ENCODE measurements around the gene ADD2. TPM values are rescaled to one million over a fixed set of nuclear protein-coding genes. Genes with fewer than 3 reads are reported as not detected.
"Not testable (repeated sequence)": the region's sequence is repeated elsewhere in the genome, so short reads cannot be mapped to it uniquely, and the experiment has no call there.

ADD2 gene
- total and polyA plus RNA-seq, 7 experiments from 2014 or later, result 1.8 to 18.8 (median 7.3) TPM

- POLR2A ChIA-PET, result interaction anchor here (0.6 to 2.6 kb wide), 7 partner anchors 12 to 354 kb away, joined by 3 to 8 read pairs (median 4); partner anchors contain the start of genes ADD2 and FAM136A
Measured at GRCh38 chr2:70656421-70657010, 111.5 kb downstream of the ADD2 start.

GRCh38 chr2:70655786-70656185 is 112.2 kb downstream of the ADD2 start:
- POLR2A ChIA-PET, result interaction anchor here (0.7 to 2.6 kb wide), 7 partner anchors 12 to 354 kb away, joined by 3 to 8 read pairs (median 4); partner anchors contain the start of genes ADD2 and FAM136A
- Mint-ChIP-seq H3K27me3 (peaks cover 0 to 32% (median 22%) of the 10 kb centered on the region in 5 donors), H3K27ac (peak overlapping the region in 8 of 9 donors; percentile 29 to 92 (median 87)), H3K4me3 (peak overlapping the region in 7 of 10 donors; percentile 12 to 73 (median 46)), H3K36me3 (peaks cover 0 to 9% (median 3%) of the 10 kb centered on the region in 5 donors), H3K4me1 (peaks cover 11 to 50% (median 37%) of the 10 kb centered on the region in 7 donors), H3K9me3 (peaks cover 0 to 10% (median 5%) of the 10 kb centered on the region in 11 donors)
- intact Hi-C loops (cut with micrococcal nuclease), result loop anchor here (1.0 to 10.0 kb wide), 11 partner anchors 9 to 293 kb away; partner anchors contain the start of gene ADD2 (in 2 of the 2)
- Histone ChIP-seq H3K4me1 (ENCODE audit: control insufficient read depth in 2 of 2, insufficient read depth in 2 of 2, low read length in 2 of 2) (peaks cover 0 to 29% of the 10 kb centered on the region in 2 donors), H3K27ac (ENCODE audit: low read depth, low read length) (peak overlapping the region; percentile 63), H3K27me3 (ENCODE audit: control insufficient read depth in 2 of 2, insufficient read depth in 2 of 2, low read length in 2 of 2) (no peaks in the 10 kb centered on the region), H3K36me3 (ENCODE audit: control insufficient read depth in 2 of 3, insufficient read depth in 3 of 3, low read length in 3 of 3) (no peaks in the 10 kb centered on the region), H3K4me3 (ENCODE audit: low read length) (no peak overlapping the region), H3K9me3 (ENCODE audit: control insufficient read depth in 2 of 3, low read length in 3 of 3) (no peaks in the 10 kb centered on the region)
- CTCF ChIA-PET, result interaction anchor here (0.5 to 4.3 kb wide), 23 partner anchors 8 to 352 kb away, joined by 3 to 45 read pairs (median 6); partner anchors contain the start of genes ADD2, FAM136A and FIGLA
- ATAC-seq (no peak), DNase-seq (peak in 1 of 9 donors; percentile 4)

More at GRCh38 chr2:70656421-70657010, 111.5 kb downstream of the ADD2 start:
- H3K4me1 ChIP-seq (ENCODE audit: control insufficient read depth in 2 of 2, insufficient read depth in 2 of 2, low read length in 2 of 2), result peaks cover 0 to 29% of the 10 kb centered on the region in 2 donors
- H3K36me3 ChIP-seq (ENCODE audit: control insufficient read depth in 2 of 3, insufficient read depth in 3 of 3, low read length in 3 of 3), result no peaks in the 10 kb centered on the region
- ATAC-seq, result peak; percentile 86
- intact Hi-C loops (cut with micrococcal nuclease), result loop anchor here (1.0 to 10.0 kb wide), 5 partner anchors 8 to 288 kb away; partner anchors contain the start of gene ADD2 (in 1 of the 2)
- Mint-ChIP-seq H3K9me3 (peaks cover 0 to 6% (median 5%) of the 10 kb centered on the region in 11 donors), H3K4me3 (peak overlapping the region in 9 of 10 donors; percentile 12 to 73 (median 59)), H3K27me3 (peaks cover 0 to 26% (median 22%) of the 10 kb centered on the region in 5 donors), H3K4me1 (peaks cover 11 to 52% (median 37%) of the 10 kb centered on the region in 7 donors), H3K36me3 (peaks cover 0 to 11% (median 5%) of the 10 kb centered on the region in 5 donors), H3K27ac (peak overlapping the region in 8 of 9 donors; percentile 64 to 96 (median 88))
- H3K27me3 ChIP-seq (ENCODE audit: control insufficient read depth in 2 of 2, insufficient read depth in 2 of 2, low read length in 2 of 2), result no peaks in the 10 kb centered on the region
- peak in 7 of 9 donors; percentile 67 to 84 (median 80) for DNase-seq
- H3K27ac ChIP-seq (ENCODE audit: low read depth, low read length), result peak overlapping the region; percentile 63
- H3K4me3 ChIP-seq (ENCODE audit: low read length), result no peak overlapping the region
- H3K9me3 ChIP-seq (ENCODE audit: control insufficient read depth in 2 of 3, low read length in 3 of 3), result no peaks in the 10 kb centered on the region
- CTCF ChIA-PET, result interaction anchor here (0.6 to 4.3 kb wide), 22 partner anchors 9 to 353 kb away, joined by 3 to 45 read pairs (median 6); partner anchors contain the start of genes ADD2, FAM136A and FIGLA

DNA sequence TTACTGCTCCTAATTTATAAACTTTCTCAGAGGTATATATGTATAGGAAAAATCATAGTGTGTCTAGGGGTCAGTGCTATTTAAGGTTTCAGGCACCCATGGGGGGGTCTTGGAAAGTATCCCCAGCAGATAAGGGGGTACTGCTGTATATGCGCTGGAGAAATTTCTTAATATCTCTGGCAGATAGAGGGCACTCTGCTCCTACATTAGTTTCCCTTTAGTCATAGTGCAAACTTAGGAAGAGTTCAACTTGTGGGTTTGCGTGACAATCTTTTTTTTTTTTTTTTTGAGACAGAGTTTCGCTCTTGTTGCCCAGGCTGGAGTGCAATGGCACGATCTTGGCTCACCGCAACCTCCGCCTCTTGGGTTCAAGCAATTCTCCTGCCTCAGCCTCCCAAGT is 112.8 kb downstream of the ADD2 start:
- peaks cover 0 to 36% (median 22%) of the 10 kb centered on the region in 5 donors for H3K27me3 Mint-ChIP-seq
- POLR2A ChIA-PET, result interaction anchor here (0.7 kb wide), 1 partner anchor 49 kb away, joined by 3 read pairs; no protein-coding TSS in a partner anchor
- peaks cover 0 to 29% of the 10 kb centered on the region in 2 donors for H3K4me1 ChIP-seq (ENCODE audit: control insufficient read depth in 2 of 2, insufficient read depth in 2 of 2, low read length in 2 of 2)
- H3K4me1 Mint-ChIP-seq, result peaks cover 11 to 46% (median 37%) of the 10 kb centered on the region in 7 donors
- H3K27me3 ChIP-seq (ENCODE audit: control insufficient read depth in 2 of 2, insufficient read depth in 2 of 2, low read length in 2 of 2); H3K36me3 ChIP-seq (ENCODE audit: control insufficient read depth in 2 of 3, insufficient read depth in 3 of 3, low read length in 3 of 3); H3K9me3 ChIP-seq (ENCODE audit: control insufficient read depth in 2 of 3, low read length in 3 of 3); H3K4me3 ChIP-seq (ENCODE audit: low read length); H3K27ac ChIP-seq (ENCODE audit: low read depth, low read length); H3K36me3 Mint-ChIP-seq: not testable (repeated sequence)
- DNase-seq (peak in 7 of 9 donors; percentile 30 to 62 (median 47)), ATAC-seq (peak; percentile 69)
- intact Hi-C loops (cut with micrococcal nuclease), result loop anchor here (1.0 to 10.0 kb wide), 9 partner anchors 47 to 293 kb away; partner anchors contain the start of gene ADD2 (in 2 of the 2)
- CTCF ChIA-PET, result interaction anchor here (0.7 to 4.3 kb wide), 15 partner anchors 8 to 352 kb away, joined by 3 to 45 read pairs (median 9); partner anchors contain the start of genes ADD2, FAM136A and FIGLA
- peak overlapping the region in 8 of 10 donors; percentile 28 to 73 (median 52) for H3K4me3 Mint-ChIP-seq
- H3K9me3 Mint-ChIP-seq, result peaks cover 0 to 10% (median 0%) of the 10 kb centered on the region in 11 donors
- H3K27ac Mint-ChIP-seq, result peak overlapping the region in 8 of 9 donors; percentile 29 to 92 (median 86)

DNA sequence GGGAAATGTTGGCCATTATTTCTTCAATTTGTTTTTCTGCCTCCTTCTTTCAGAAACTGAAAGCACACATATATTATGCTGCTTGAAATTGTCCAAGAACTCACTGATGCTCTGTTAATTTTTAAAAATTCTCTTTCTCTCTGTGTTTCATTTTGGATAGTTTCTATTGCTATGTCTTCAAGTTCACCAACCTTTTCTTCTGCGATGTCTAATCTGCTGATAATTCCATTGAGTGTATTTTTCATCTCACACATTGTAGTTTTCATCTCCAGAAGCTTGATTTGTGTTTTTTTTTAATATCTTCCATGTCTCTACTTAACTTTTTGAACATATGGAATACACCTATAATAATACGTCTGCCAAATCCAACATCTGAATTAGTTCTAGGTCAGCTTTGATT is 116.3 kb downstream of the ADD2 start:
- Histone ChIP-seq H3K4me1 (ENCODE audit: control insufficient read depth in 2 of 2, insufficient read depth in 2 of 2, low read length in 2 of 2) (peaks cover 0 to 15% of the 10 kb centered on the region in 2 donors), H3K4me3 (ENCODE audit: low read length) (no peak overlapping the region), H3K27ac (ENCODE audit: low read depth, low read length) (no peak overlapping the region), H3K9me3 (ENCODE audit: control insufficient read depth in 2 of 3, low read length in 3 of 3) (no peaks in the 10 kb centered on the region), H3K27me3 (ENCODE audit: control insufficient read depth in 2 of 2, insufficient read depth in 2 of 2, low read length in 2 of 2) (no peaks in the 10 kb centered on the region), H3K36me3 (ENCODE audit: control insufficient read depth in 2 of 3, insufficient read depth in 3 of 3, low read length in 3 of 3) (no peaks in the 10 kb centered on the region)
- H3K9me3 Mint-ChIP-seq, result peaks cover 0 to 10% (median 0%) of the 10 kb centered on the region in 11 donors
- peaks cover 7 to 20% (median 19%) of the 10 kb centered on the region in 7 donors for H3K4me1 Mint-ChIP-seq
- no peak for ATAC-seq
- peaks cover 0 to 6% (median 0%) of the 10 kb centered on the region in 5 donors for H3K36me3 Mint-ChIP-seq
- intact Hi-C loops (cut with micrococcal nuclease), result loop anchor here in 1 of 2 donors (10.0 kb wide), 1 partner anchor 293 kb away; no protein-coding TSS in a partner anchor
- ChIA-PET CTCF (interaction anchor here (0.8 to 2.2 kb wide), 6 partner anchors 9 to 348 kb away, joined by 3 to 11 read pairs (median 5); partner anchors contain the start of gene ADD2), POLR2A (interaction anchor here (0.6 kb wide), 1 partner anchor 11 kb away, joined by 3 read pairs; no protein-coding TSS in a partner anchor)
- H3K27ac Mint-ChIP-seq, result no peak overlapping the region
- H3K4me3 Mint-ChIP-seq, result no peak overlapping the region
- no peak for DNase-seq
- H3K27me3 Mint-ChIP-seq, result peaks cover 0 to 41% (median 22%) of the 10 kb centered on the region in 5 donors

- peaks cover 0 to 41% (median 22%) of the 10 kb centered on the region in 5 donors for H3K27me3 Mint-ChIP-seq
- DNase-seq (no peak), ATAC-seq (no peak)
- no peaks in the 10 kb centered on the region for H3K9me3 ChIP-seq (ENCODE audit: control insufficient read depth in 2 of 3, low read length in 3 of 3)
- no peak overlapping the region for H3K27ac Mint-ChIP-seq
- no peak overlapping the region for H3K27ac ChIP-seq (ENCODE audit: low read depth, low read length)
- intact Hi-C loops (cut with micrococcal nuclease), result loop anchor here in 1 of 2 donors (10.0 kb wide), 1 partner anchor 294 kb away; no protein-coding TSS in a partner anchor
- H3K36me3 ChIP-seq (ENCODE audit: control insufficient read depth in 2 of 3, insufficient read depth in 3 of 3, low read length in 3 of 3), result no peaks in the 10 kb centered on the region
- no peak overlapping the region for H3K4me3 Mint-ChIP-seq
- H3K9me3 Mint-ChIP-seq, result peaks cover 0 to 10% (median 0%) of the 10 kb centered on the region in 11 donors
- peaks cover 0 to 6% (median 0%) of the 10 kb centered on the region in 5 donors for H3K36me3 Mint-ChIP-seq
- peaks cover 0 to 13% (median 11%) of the 10 kb centered on the region in 7 donors for H3K4me1 Mint-ChIP-seq
- POLR2A ChIA-PET, result interaction anchor here (0.6 kb wide), 1 partner anchor 12 kb away, joined by 3 read pairs; no protein-coding TSS in a partner anchor
- no peaks in the 10 kb centered on the region for H3K27me3 ChIP-seq (ENCODE audit: control insufficient read depth in 2 of 2, insufficient read depth in 2 of 2, low read length in 2 of 2)
- H3K4me1 ChIP-seq (ENCODE audit: control insufficient read depth in 2 of 2, insufficient read depth in 2 of 2, low read length in 2 of 2), result peaks cover 0 to 9% of the 10 kb centered on the region in 2 donors
- CTCF ChIA-PET, result interaction anchor here (1.1 to 8.2 kb wide), 5 partner anchors 34 to 347 kb away, joined by 5 to 106 read pairs (median 6); partner anchors contain the start of genes ADD2 and FAM136A
- H3K4me3 ChIP-seq (ENCODE audit: low read length), result no peak overlapping the region
Measured at GRCh38 chr2:70651014-70651413, 117.0 kb downstream of the ADD2 start.

- POLR2A ChIA-PET, result no interaction called here
- peaks cover 0 to 36% (median 14%) of the 10 kb centered on the region in 5 donors for H3K27me3 Mint-ChIP-seq
Measured at GRCh38 chr2:70648961-70649360, 119.0 kb downstream of the ADD2 start.

More at GRCh38 chr2:70648961-70649360, 119.0 kb downstream of the ADD2 start:
- Histone ChIP-seq H3K27me3 (ENCODE audit: control insufficient read depth in 2 of 2, insufficient read depth in 2 of 2, low read length in 2 of 2) (no peaks in the 10 kb centered on the region), H3K4me1 (ENCODE audit: control insufficient read depth in 2 of 2, insufficient read depth in 2 of 2, low read length in 2 of 2) (no peaks in the 10 kb centered on the region), H3K27ac (ENCODE audit: low read depth, low read length) (no peak overlapping the region), H3K36me3 (ENCODE audit: control insufficient read depth in 2 of 3, insufficient read depth in 3 of 3, low read length in 3 of 3) (no peaks in the 10 kb centered on the region), H3K4me3 (ENCODE audit: low read length) (no peak overlapping the region), H3K9me3 (ENCODE audit: control insufficient read depth in 2 of 3, low read length in 3 of 3) (no peaks in the 10 kb centered on the region)
- ATAC-seq (no peak), DNase-seq (no peak)
- CTCF ChIA-PET, result interaction anchor here (1.2 to 8.2 kb wide), 2 partner anchors 307 to 345 kb away, joined by 4 to 106 read pairs; partner anchors contain the start of gene FAM136A
- Mint-ChIP-seq H3K9me3 (peaks cover 0 to 10% (median 0%) of the 10 kb centered on the region in 11 donors), H3K36me3 (peaks cover 0 to 6% (median 0%) of the 10 kb centered on the region in 5 donors), H3K4me1 (no peaks in the 10 kb centered on the region), H3K4me3 (no peak overlapping the region), H3K27ac (no peak overlapping the region)
- intact Hi-C loops (cut with micrococcal nuclease), result loop anchor here (1.0 to 5.0 kb wide), 7 partner anchors 32 to 924 kb away; partner anchors contain the start of gene TGFA (in 1 of the 2)
